ENCODE results near the gene IST1. TPM values are rescaled to one million over a fixed set of nuclear protein-coding genes. Genes with fewer than 3 reads are reported as not detected.
"Not testable (repeated sequence)": the region's sequence is repeated elsewhere in the genome, so short reads cannot be mapped to it uniquely, and the experiment has no call there.

Gene IST1
- polyA plus RNA-seq, 3 donors: 69.9 to 132 (median 94.0) TPM

- not testable (repeated sequence) for H3K27ac ChIP-seq (ENCODE audit: low read depth, low read length)
- WGBS, 3 donors: 61 to 87% (median 65%) methylated on average over 6 of the region's 6 CpGs
Observed at GRCh38 chr16:71905765-71906164, 10.4 kb downstream of the IST1 start.

GRCh38 chr16:71911121-71911520 lies 15.8 kb downstream of the IST1 start:
- 70 to 89% (median 87%) methylated on average over 7 of the region's 7 CpGs for WGBS, 3 donors
- no peak overlapping the region for H3K27ac ChIP-seq (ENCODE audit: low read depth, low read length)

GRCh38 chr16:71912534-71913275 lies 17.4 kb downstream of the IST1 start:
- H3K27ac ChIP-seq (ENCODE audit: low read depth, low read length): no peak overlapping the region
- 77 to 94% (median 80%) methylated on average over 6 of the region's 6 CpGs for WGBS, 3 donors

- H3K27ac ChIP-seq (ENCODE audit: low read depth, low read length): no peak overlapping the region
- 60 to 67% (median 60%) methylated on average over 2 of the region's 2 CpGs for WGBS, 3 donors
Observed at GRCh38 chr16:71914802-71915201, 19.5 kb downstream of the IST1 start.

- H3K27ac ChIP-seq (ENCODE audit: low read depth, low read length): no peak overlapping the region
- WGBS, 3 donors: 92 to 100% (median 95%) methylated on average over 2 of the region's 2 CpGs
Observed at GRCh38 chr16:71915350-71915749, 20.0 kb downstream of the IST1 start.

GRCh38 chr16:71916397-71916920 lies 21.1 kb downstream of the IST1 start:
- WGBS, 3 donors: 72 to 85% (median 81%) methylated on average over 10 to 11 of the region's 11 CpGs
- H3K27ac ChIP-seq (ENCODE audit: low read depth, low read length): no peak overlapping the region

GRCh38 chr16:71917900-71918299 lies 22.6 kb downstream of the IST1 start:
- WGBS, 3 donors: 62 to 82% (median 69%) methylated on average over 6 of the region's 6 CpGs
- no peak overlapping the region for H3K27ac ChIP-seq (ENCODE audit: low read depth, low read length)

GRCh38 chr16:71919035-71919434 lies 23.7 kb downstream of the IST1 start:
- no peak overlapping the region for H3K27ac ChIP-seq (ENCODE audit: low read depth, low read length)

GRCh38 chr16:71920658-71921057 lies 25.3 kb downstream of the IST1 start:
- H3K27ac ChIP-seq (ENCODE audit: low read depth, low read length): no peak overlapping the region
- WGBS, 3 donors: 77 to 89% (median 88%) methylated on average over 2 of the region's 2 CpGs

More at GRCh38 chr16:71919035-71919434, 23.7 kb downstream of the IST1 start:
- WGBS, 3 donors: 44 to 82% (median 57%) methylated on average over 3 of the region's 3 CpGs

- WGBS, 3 donors: 86 to 89% (median 89%) methylated on average over 10 of the region's 10 CpGs
- no peak overlapping the region for H3K27ac ChIP-seq (ENCODE audit: low read depth, low read length)
Observed at GRCh38 chr16:71923941-71924690, 28.8 kb downstream of the IST1 start.

- no peak overlapping the region for H3K27ac ChIP-seq (ENCODE audit: low read depth, low read length)
- 95 to 100% (median 100%) methylated on average over 2 of the region's 2 CpGs for WGBS, 3 donors
Observed at GRCh38 chr16:71924710-71925109, 29.4 kb downstream of the IST1 start.

- H3K27ac ChIP-seq (ENCODE audit: low read depth, low read length): no peak overlapping the region
- WGBS, 3 donors: 26 to 43% (median 32%) methylated on average over 3 of the region's 3 CpGs
Observed at GRCh38 chr16:71927383-71927782, 32.1 kb downstream of the IST1 start.

GRCh38 chr16:71927787-71928186 lies 32.5 kb downstream of the IST1 start:
- 41 to 76% (median 48%) methylated on average over 5 of the region's 5 CpGs for WGBS, 3 donors
- H3K27ac ChIP-seq (ENCODE audit: low read depth, low read length): no peak overlapping the region

GRCh38 chr16:71929048-71929447 lies 33.7 kb downstream of the IST1 start:
- WGBS, 3 donors: 43 to 54% (median 49%) methylated on average over 3 of the region's 3 CpGs
- H3K27ac ChIP-seq (ENCODE audit: low read depth, low read length): no peak overlapping the region

GRCh38 chr16:71930013-71930563 lies 34.8 kb downstream of the IST1 start:
- 72 to 88% (median 82%) methylated on average over 5 of the region's 5 CpGs for WGBS, 3 donors
- H3K27ac ChIP-seq (ENCODE audit: low read depth, low read length): no peak overlapping the region

GRCh38 chr16:71931001-71931400 lies 35.7 kb downstream of the IST1 start:
- no peak overlapping the region for H3K27ac ChIP-seq (ENCODE audit: low read depth, low read length)
- 73 to 98% (median 84%) methylated on average over 2 of the region's 2 CpGs for WGBS, 3 donors

GRCh38 chr16:71931599-71931998 lies 36.3 kb downstream of the IST1 start:
- H3K27ac ChIP-seq (ENCODE audit: low read depth, low read length): no peak overlapping the region
- 92 to 94% (median 94%) methylated on average over 6 of the region's 6 CpGs for WGBS, 3 donors

GRCh38 chr16:71933017-71933416 lies 37.7 kb downstream of the IST1 start:
- 71 to 95% (median 86%) methylated on average over 1 of the region's 1 CpG for WGBS, 3 donors
- H3K27ac ChIP-seq (ENCODE audit: low read depth, low read length): no peak overlapping the region
